HEK293 (cell line): Measurements from ENCODE around the gene PLCXD1.

Experiments used
- ZNF416 ChIP-seq: fragments of 450-650 bp; formaldehyde crosslinking; IDR thresholded peaks from 2 replicates; pipeline ENCODE4 v1.5.1; 2016; ENCODE audit warnings: missing biosample characterization, missing genetic modification characterization
- TF ChIP-seq, protein P1 (sequence below): fragments of 450-650 bp; formaldehyde crosslinking; IDR thresholded peaks from 2 replicates; pipeline ENCODE4 v1.5.1; 2016; ENCODE audit warnings: missing biosample characterization, missing genetic modification characterization

DNA sequence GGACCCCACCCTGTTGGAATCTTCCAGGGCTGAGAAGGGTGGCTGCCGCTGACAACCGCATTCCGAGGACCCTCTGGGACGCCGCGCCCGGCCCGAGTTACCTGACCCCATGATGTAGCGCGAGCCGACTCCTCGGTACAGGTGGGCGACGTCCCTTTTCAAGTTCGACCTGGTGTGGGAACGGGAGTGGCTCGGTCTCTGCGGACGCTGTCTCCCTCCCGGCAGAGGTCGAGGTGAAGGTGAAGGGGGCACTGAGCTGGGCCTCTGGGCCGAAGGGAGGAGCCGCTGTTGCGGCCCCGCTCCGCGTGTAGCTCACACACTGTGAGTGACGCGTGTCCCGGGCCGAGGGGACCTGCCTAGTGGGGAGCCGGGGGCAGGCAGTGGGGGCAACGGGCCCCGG is 32.9 kb downstream of the PLCXD1 start:
- TF ChIP-seq ZNF416 (tag by site-specific recombination): no peak
- TF ChIP-seq, protein P1, sequence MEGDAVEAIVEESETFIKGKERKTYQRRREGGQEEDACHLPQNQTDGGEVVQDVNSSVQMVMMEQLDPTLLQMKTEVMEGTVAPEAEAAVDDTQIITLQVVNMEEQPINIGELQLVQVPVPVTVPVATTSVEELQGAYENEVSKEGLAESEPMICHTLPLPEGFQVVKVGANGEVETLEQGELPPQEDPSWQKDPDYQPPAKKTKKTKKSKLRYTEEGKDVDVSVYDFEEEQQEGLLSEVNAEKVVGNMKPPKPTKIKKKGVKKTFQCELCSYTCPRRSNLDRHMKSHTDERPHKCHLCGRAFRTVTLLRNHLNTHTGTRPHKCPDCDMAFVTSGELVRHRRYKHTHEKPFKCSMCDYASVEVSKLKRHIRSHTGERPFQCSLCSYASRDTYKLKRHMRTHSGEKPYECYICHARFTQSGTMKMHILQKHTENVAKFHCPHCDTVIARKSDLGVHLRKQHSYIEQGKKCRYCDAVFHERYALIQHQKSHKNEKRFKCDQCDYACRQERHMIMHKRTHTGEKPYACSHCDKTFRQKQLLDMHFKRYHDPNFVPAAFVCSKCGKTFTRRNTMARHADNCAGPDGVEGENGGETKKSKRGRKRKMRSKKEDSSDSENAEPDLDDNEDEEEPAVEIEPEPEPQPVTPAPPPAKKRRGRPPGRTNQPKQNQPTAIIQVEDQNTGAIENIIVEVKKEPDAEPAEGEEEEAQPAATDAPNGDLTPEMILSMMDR (tag by site-specific recombination): no peak
